ENCODE data around the gene PALLD.

GRCh38 chr4:168859100-168859499 lies 362.2 kb downstream of the PALLD start:
- TF ChIP-seq EZH2 (IDR thresholded peaks at IDR 0.05; ENCODE audit: insufficient read depth, poor library complexity, severe bottlenecking) (no peak), EZH2phosphoT487 (IDR thresholded peaks at IDR 0.05; ENCODE audit: insufficient read depth, low read depth) (no peak)

Measured in GM23248 (cell line).